ENCODE results near the gene MNAT1. TPM values are rescaled to one million over a fixed set of nuclear protein-coding genes. Genes with fewer than 3 reads are reported as not detected.

Gene MNAT1
- total RNA-seq, 1 experiment from 2014 or later, result 58.1 TPM

Small RNA genes within 50 kb of the gene (small RNA-seq; reads per million reads assigned to genes)
- 0 reads per million in 2 experiments for gene RNU6-398P

Other genes with a start within 250 kb of the MNAT1 start
- gene C14orf39, start 248.7 kb upstream of the MNAT1 start, total RNA-seq (2014; rRNA removed; shearing (Covaris generic)), result not detected in 2 replicates
- 0.08 TPM in 1 of 2 replicates, not detected in the other for gene SIX6, start 225.6 kb upstream of the MNAT1 start, total RNA-seq (2014; rRNA removed; shearing (Covaris generic))
- gene SIX1, start 85.3 kb upstream of the MNAT1 start, total RNA-seq (2014; rRNA removed; shearing (Covaris generic)), result 2.3 and 3.3 TPM in 2 replicates
- gene SIX4, start 10.4 kb upstream of the MNAT1 start, total RNA-seq (2014; rRNA removed; shearing (Covaris generic)), result 3.9 and 4.7 TPM in 2 replicates
- 12.6 and 22.7 TPM in 2 replicates for gene TRMT5, start 246.3 kb downstream of the MNAT1 start, total RNA-seq (2014; rRNA removed; shearing (Covaris generic))
- gene SLC38A6, start 246.5 kb downstream of the MNAT1 start, total RNA-seq (2014; rRNA removed; shearing (Covaris generic)), result 32.0 and 32.7 TPM in 2 replicates

Data from SK-MEL-5 (cell line).